Ishikawa (cell line): ENCODE results near the gene DRD4.

Source experiments
- CEBPB ChIP-seq: IDR thresholded peaks from 2 replicates; pipeline ENCODE4 v1.6.1; 2012
- CREB1 ChIP-seq: IDR thresholded peaks from 2 replicates; pipeline ENCODE4 v1.6.1; 2012; ENCODE audit warnings: low read depth
- EGR1 ChIP-seq: IDR thresholded peaks from 2 replicates; pipeline ENCODE4 v1.6.1; 2012
- EP300 ChIP-seq: IDR thresholded peaks from 2 replicates; pipeline ENCODE4 v1.6.1; 2012; ENCODE audit warnings: borderline replicate concordance
- FOXM1 ChIP-seq: IDR thresholded peaks from 2 replicates; pipeline ENCODE4 v1.6.1; 2012; ENCODE audit warnings: low read depth, borderline replicate concordance
- NFIC ChIP-seq: IDR thresholded peaks from 2 replicates; pipeline ENCODE4 v1.6.1; 2012
- RAD21 ChIP-seq: IDR thresholded peaks from 2 replicates; pipeline ENCODE4 v1.6.1; 2012; ENCODE audit warnings: low read depth
- TAF1 ChIP-seq: IDR thresholded peaks from 2 replicates; pipeline ENCODE4 v1.6.1; 2012; ENCODE audit warnings: low read depth, mild to moderate bottlenecking
- TCF12 ChIP-seq: IDR thresholded peaks from 2 replicates; pipeline ENCODE4 v1.6.1; 2012; ENCODE audit warnings: low read depth
- TEAD4 ChIP-seq: IDR thresholded peaks from 2 replicates; pipeline ENCODE4 v1.6.1; 2012
- YY1 ChIP-seq: IDR thresholded peaks from 2 replicates; pipeline ENCODE4 v1.6.1; 2012; ENCODE audit warnings: low read depth
- ZBTB7A ChIP-seq: IDR thresholded peaks from 2 replicates; pipeline ENCODE4 v1.6.1; 2012; ENCODE audit warnings: low read depth
- TF ChIP-seq, protein P1 (sequence below): IDR thresholded peaks from 2 replicates; pipeline ENCODE4 v1.6.1; 2012; ENCODE audit warnings: low read depth, mild to moderate bottlenecking
- TF ChIP-seq, protein P2 (sequence below): IDR thresholded peaks from 2 replicates; pipeline ENCODE4 v1.6.1; 2012
- TF ChIP-seq, protein P3 (sequence below): IDR thresholded peaks from 2 replicates; pipeline ENCODE4 v1.6.1; 2012

Gene DRD4

DNA sequence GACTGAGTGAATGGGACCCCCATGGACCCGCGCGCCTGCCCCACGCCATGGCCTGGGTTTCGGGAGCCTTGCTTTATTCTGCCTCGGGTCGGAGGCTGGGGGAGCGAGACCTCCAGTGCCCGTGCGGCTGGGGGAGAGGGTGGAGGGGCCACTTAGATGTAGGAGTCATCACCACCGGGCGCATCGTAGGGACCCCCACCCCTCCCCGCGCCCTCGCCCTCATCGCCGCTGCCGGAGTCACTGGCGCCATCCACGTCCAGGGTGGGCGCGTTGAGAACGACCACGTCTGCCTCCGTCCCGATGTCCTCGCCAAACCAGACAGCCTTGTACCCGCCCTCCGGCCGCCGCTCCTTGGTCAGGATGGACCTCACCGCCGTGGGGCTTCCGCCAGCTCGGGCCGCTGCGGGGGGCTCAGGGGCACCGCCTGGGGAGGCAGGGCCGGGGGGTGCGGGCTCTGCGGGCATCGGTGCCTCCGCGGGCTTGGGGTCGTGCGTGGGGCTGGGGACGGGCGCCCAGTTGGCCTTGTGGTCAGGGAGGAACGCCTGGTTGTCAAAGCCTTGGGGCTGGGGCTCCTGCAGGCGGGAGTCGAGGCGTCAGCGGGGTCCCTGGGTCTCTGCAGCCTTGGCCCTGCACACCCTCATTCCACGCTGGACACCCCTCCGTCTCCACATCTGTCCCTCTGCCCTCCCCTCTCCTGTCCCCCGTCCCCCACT lies 19.7 kb upstream of the DRD4 start:
- TF ChIP-seq TEAD4, result no peak
- no peak for TF ChIP-seq YY1
- TF ChIP-seq ZBTB7A, result no peak
- TF ChIP-seq EGR1, result no peak
- TF ChIP-seq, protein P1, sequence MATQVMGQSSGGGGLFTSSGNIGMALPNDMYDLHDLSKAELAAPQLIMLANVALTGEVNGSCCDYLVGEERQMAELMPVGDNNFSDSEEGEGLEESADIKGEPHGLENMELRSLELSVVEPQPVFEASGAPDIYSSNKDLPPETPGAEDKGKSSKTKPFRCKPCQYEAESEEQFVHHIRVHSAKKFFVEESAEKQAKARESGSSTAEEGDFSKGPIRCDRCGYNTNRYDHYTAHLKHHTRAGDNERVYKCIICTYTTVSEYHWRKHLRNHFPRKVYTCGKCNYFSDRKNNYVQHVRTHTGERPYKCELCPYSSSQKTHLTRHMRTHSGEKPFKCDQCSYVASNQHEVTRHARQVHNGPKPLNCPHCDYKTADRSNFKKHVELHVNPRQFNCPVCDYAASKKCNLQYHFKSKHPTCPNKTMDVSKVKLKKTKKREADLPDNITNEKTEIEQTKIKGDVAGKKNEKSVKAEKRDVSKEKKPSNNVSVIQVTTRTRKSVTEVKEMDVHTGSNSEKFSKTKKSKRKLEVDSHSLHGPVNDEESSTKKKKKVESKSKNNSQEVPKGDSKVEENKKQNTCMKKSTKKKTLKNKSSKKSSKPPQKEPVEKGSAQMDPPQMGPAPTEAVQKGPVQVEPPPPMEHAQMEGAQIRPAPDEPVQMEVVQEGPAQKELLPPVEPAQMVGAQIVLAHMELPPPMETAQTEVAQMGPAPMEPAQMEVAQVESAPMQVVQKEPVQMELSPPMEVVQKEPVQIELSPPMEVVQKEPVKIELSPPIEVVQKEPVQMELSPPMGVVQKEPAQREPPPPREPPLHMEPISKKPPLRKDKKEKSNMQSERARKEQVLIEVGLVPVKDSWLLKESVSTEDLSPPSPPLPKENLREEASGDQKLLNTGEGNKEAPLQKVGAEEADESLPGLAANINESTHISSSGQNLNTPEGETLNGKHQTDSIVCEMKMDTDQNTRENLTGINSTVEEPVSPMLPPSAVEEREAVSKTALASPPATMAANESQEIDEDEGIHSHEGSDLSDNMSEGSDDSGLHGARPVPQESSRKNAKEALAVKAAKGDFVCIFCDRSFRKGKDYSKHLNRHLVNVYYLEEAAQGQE, result no peak
- TF ChIP-seq FOXM1, result no peak
- TF ChIP-seq, protein P2, sequence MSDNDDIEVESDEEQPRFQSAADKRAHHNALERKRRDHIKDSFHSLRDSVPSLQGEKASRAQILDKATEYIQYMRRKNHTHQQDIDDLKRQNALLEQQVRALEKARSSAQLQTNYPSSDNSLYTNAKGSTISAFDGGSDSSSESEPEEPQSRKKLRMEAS, result no peak
- TF ChIP-seq EP300, result no peak
- TF ChIP-seq TCF12, result no peak
- TF ChIP-seq RAD21, result no peak
- TF ChIP-seq CEBPB, result no peak
- TF ChIP-seq, protein P3, sequence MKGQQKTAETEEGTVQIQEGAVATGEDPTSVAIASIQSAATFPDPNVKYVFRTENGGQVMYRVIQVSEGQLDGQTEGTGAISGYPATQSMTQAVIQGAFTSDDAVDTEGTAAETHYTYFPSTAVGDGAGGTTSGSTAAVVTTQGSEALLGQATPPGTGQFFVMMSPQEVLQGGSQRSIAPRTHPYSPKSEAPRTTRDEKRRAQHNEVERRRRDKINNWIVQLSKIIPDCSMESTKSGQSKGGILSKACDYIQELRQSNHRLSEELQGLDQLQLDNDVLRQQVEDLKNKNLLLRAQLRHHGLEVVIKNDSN, result no peak
- no peak for TF ChIP-seq CREB1
- no peak for TF ChIP-seq NFIC
- TF ChIP-seq TAF1, result no peak

DNA sequence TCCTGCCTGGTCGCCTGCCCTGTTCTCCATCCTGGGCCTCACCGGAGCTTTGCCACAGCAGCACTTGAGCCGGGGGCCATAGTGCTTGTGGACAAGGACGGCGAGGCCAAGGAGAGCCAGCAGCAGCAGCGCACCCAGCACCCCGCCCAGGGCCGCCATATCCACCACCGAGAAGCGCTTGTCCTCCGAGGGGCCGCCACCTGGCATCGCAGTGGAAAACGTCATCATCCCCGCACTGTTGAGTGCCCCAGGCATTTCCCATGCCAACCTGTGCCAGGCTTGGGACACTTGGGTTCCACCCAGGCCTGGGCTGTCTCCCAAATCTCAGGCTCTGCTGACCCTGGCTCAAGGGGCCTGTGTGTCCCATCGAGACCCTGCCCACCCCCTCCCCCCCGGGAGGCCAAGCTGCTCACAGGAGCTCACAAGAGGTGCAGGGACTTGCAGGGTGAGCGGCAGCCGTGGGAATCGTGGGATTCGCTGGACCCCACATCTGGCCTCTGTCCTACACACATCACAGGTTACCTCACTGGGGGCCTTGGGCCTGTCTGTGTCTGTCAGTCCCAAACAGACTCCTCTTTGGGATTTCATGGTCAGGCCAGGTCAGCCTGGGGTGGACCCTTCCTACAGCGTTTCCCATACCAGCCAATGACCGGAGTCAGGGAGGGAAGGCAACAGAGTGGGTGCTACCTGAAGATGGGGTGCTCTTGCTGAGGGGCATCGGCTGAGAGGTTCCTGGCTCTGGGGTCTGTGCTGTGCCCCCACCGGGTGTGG lies 19.0 kb upstream of the DRD4 start:
- no peak for TF ChIP-seq EP300

DNA sequence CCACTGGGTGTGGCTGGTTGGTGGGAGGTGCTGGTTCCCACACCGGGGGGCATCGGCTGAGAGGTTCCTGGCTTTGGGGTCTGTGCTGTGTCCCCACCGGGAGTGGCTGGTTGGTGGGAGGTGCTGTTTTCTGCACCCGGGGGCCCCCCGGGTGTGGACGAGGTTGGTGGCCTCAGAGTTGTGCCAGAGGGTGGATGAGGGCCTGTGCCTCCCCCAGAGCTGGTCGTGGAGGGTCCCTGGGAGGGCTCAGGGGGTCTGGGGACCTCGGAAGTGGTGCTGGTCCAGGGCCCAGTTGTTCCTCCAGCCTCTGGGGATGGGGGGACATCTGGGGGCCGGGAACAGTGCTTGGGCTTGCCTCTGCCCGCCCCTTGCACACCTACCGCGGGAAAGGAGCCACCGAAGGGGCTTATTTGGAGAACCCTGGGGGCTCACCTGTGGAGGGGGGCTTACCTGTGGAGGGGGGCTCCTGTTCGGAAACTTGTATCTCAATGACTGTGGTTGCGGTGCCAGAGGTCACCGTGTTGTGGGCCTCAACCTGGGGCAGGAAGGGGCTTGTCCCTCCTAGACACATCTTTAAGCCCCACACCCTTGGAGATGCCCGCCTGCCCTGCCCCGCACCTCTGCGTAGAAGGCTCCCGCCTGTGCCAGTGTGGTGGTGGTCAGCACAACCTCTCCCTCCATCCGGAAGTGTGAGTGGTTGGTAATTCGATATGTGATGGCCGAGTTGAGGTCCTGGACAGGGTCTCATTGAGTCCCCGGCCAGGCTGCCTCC lies 18.0 kb upstream of the DRD4 start:
- TF ChIP-seq FOXM1 (no peak), EGR1 (no peak), YY1 (no peak), TCF12 (no peak), EP300 (no peak), ZBTB7A (no peak), CEBPB (no peak), TEAD4 (no peak), TAF1 (no peak), CREB1 (no peak), NFIC (no peak), RAD21 (no peak)
- TF ChIP-seq, protein P1, result no peak
- TF ChIP-seq, protein P2, result no peak
- TF ChIP-seq, protein P3, result no peak

DNA sequence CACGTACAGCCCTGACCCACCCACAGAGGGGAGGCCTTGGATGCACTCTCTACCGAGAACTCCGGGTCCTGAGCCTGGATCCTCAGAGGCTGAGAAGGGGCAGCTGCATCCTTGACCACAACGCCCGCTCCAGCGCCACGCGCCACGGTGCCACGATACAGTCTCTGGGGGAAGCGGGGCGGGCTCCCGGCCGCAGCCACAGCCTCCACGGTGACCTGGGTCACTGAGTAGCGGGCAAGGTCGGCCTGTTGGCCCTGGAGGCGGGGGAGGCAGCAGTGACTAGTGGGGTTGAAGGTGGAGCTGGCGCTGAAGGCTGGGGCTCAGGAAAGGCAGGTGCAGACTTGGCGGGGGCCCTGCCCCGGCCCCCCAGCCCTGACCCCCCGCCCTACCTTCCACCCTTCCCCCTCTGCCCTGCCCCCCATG lies 17.4 kb upstream of the DRD4 start:
- TF ChIP-seq YY1 (no peak), CEBPB (no peak), EGR1 (no peak)

DNA sequence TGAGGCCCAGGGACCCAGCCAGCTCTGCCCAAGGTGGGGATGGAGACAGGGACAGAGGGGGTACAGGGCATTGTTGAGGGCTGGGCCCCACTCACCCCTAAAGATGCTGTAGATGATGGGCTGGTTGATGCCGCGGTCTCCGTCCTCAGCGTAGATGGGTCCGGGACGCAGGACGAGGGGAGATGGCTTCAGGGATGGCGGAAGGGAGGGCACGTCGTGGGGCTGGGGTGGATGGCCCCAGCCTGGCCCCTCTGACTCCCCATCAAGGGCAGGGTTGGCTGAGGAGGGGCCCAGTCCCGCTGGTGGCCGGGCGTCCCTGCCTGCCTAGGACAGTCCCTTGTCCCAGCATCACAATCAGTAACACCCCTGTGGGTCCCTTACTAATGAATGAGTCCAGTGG lies 16.9 kb upstream of the DRD4 start:
- TF ChIP-seq, protein P3, result no peak
- TF ChIP-seq, protein P1, result no peak
- TF ChIP-seq TCF12, result no peak
